GM21360 (cell line): Measurements from ENCODE around the gene HOTAIR.

Experiments used
- ATAC-seq: cut with Tn5 transposase; IDR thresholded peaks from one replicate; pipeline ENCODE4 v1.9.1; 2021; ENCODE audit warnings: mild to moderate bottlenecking, moderate library complexity; ENCODE audit not compliant: unreplicated experiment

The HOTAIR gene

DNA sequence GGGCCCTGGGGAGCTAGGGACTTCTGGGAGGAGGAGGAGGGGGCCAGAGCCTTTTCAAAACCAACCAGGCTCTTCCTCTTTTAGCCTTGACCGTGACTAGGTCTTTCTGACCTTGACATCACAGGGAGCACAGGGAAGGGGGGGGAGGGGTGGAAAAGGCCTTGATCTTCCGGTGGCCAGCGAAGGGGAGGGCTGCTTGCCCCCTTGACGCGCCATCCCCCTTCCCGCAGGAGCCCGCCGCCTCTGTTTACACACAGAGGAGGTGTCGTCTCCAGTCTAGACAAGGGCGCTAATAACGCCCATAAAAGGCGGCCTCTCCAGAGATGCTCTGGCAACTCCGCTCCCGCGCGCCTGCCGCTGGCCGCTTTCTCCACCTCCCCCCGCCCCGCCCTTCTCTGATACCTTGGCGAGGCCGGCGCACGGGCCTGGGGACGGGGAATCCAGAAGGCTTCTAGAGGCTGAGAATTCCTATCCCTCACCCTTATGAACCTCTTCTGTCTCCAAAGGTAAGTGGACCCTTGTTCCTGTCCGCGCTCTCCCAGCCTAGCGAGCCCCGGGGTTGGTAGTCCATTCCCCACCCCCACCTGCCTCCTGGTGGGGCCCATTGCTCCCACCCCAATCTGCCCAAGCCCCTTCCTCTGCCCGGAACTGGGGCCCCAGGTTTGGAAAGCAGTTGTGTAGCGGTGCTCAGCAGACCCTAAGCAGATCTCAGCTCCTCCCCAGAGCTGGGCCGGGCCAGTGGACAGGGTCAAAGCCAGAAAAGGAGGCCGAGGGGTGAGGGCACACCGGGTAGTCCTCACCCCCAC, 24.9 kb downstream of the HOTAIR start:
- ATAC-seq, result no peak

DNA sequence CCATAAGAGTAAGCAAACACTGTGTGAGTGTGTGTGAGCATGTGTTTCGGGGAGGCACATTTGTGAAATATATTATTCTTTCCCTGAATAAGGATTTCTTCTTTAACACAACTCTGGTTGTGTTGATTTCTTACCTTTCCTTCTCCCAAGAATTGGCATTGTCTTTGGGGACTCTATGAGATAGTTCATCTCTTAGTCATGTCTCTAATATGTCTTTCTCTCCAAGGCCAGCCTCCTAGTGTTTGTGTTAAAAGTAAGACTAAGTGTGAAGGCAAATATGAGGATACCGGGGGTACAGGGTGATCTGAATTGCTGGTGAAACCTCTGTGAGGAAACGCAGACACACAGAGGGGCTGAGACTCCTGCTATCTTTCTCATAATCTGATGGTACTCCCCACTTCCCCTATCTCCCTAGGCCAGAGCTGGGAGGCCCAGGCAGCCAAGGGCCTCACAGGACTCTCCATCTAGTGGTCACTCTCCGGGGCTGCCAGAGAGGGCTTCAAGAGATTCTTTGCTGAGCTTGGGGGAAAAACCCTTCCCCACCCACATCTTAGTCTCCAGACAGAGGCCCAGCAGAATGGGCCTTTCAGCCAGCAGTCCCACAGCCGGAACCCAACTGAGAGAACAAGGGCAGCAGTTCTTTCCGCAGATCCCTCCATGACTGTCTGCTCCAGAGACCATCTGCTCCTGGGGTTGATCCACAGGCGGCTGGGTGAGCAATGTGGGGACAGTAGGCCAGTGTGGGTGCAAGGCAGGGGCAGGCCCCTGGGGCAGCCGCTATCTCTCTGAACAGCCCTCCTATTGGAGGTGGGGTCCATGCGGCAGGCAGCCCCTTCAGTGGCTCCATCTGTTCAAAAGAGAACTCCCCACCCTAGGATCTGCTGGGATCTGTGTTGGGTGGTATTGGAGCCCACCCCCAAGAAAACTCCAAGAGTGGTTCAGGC, 25.8 kb downstream of the HOTAIR start:
- ATAC-seq, result no peak

DNA sequence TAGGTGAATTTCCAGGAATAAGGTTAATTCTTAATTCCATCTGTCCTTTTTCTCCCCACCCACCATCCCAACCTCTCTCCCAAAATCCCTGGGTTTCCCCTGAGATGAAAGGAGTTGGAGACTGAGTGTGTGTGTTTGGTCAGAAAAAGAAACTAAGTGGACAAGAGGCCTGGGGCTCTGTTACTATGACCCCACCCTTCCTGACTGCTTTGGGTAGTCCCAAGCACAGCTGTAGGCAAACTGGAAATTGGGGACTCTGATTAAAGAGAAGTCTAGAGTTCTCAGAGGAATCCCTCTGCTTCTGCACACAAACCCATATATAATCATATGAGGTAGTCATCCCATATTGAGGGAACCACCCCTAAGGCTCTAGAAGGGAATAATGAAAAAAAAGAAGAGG, 27.0 kb downstream of the HOTAIR start:
- no peak for ATAC-seq

DNA sequence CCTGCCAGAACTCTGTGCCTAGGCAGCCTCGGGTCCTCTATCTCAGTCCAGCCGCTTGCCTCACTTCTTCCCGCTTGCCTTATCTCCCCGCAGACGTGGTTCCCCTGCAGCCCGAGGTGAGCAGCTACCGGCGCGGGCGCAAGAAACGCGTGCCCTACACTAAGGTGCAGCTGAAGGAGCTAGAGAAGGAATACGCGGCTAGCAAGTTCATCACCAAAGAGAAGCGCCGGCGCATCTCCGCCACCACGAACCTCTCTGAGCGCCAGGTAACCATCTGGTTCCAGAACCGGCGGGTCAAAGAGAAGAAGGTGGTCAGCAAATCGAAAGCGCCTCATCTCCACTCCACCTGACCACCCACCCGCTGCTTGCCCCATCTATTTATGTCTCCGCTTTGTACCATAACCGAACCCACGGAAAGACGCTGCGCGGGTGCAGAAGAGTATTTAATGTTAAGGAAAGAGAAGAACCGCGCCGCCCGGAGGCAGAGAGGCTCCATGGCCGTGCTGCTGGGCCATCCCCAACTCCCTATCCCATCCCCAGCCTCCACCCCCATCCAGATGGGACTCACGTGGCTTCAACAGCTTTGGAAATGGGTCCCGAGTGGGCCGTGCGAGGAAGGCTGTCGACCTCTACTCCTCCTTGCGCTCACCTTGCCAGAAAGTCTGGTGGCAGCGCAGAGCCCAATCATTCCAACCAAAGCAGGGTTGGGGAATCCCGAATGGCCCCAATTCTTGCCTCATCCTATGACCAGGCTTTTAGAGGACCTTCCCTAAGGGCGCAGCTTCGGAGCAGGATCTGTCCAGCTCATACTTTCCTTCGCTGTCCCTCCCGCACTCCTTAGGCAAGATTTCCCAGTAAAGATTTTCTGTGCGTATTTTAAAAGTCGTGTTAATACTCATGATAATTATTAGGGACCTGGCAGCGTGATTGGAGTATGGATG, 29.6 kb downstream of the HOTAIR start:
- ATAC-seq, result no peak

DNA sequence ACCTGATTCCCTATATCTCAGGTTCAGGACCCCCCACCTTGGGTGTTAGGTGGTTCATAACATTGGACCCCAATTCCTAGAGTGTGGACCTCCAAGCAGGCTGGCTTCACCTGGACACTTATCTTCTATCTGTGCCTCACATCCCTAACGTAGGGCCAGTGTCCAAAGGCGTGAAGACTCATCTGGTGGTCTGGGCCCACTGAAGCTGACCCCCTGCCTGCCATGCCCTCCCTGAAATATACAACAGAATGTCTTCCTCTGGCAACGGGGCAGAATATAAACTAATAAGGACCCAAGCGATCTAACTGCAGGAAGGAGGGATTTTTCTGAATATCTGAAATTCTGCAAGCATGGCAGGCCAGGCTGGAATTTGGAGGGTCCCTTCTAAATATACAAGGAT, 30.5 kb downstream of the HOTAIR start:
- no peak for ATAC-seq

DNA sequence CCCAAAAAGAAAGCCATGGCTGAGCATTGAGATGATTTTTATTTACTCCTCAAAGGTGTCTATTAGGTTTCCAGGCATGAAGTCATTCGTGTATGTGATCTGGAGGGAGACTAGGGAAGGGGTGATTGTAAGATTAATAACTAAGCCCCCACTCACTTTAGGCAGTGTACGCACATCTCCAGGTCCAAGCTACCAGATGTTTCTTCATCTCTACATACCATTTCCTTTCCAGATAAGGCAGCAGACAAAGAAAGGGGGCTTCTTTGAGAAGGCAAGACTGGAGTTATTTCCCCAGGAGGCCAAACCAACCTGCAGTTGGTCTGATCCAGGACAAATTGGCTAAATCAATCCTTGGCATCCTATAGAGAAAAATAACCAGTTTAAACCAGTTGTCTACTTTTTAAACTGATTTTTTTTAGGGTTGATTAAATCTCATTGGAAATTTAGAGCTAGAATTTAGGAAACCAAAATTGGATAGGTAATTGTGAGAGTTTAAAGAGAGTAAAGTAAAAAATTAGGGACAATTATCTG, 32.2 kb downstream of the HOTAIR start:
- ATAC-seq, result no peak

DNA sequence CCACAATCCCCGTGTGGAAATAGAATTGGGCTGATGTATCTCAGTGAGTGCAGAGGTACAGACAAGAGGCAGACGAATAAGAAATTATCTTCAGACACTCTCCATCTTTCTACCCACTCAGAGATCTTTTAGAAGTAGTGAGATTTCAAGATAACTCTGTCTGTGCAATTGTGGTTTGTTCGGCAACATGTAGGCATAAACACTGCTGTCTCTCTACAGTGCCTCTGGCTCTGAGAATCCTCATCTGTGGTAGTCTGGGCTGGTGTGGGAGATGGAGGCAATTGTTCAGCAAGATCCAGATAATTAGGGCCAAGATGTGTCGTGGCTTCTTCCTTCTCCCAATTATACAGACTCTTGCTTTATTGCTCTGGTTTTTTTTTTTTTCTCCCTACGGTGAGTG, 33.0 kb downstream of the HOTAIR start:
- ATAC-seq, result no peak

DNA sequence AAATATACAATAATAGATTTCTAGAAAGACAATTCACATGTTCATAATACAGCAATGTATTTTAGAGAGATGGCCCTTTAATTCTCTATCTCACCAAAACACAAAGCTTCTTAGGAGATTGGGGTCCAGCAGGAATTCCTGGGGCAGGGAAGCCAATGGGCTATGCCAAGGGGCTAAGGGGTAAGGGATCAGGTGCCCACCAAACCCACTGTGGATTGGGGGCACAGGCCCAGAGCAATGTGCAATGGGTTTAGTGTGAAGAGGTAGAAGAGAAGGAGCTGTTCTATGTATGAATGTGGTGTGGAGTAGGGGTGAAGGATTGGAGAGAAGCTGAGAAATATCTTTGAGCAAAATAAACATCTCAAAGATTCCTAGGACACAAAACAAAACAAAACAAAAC, 33.6 kb downstream of the HOTAIR start:
- ATAC-seq, result no peak

DNA sequence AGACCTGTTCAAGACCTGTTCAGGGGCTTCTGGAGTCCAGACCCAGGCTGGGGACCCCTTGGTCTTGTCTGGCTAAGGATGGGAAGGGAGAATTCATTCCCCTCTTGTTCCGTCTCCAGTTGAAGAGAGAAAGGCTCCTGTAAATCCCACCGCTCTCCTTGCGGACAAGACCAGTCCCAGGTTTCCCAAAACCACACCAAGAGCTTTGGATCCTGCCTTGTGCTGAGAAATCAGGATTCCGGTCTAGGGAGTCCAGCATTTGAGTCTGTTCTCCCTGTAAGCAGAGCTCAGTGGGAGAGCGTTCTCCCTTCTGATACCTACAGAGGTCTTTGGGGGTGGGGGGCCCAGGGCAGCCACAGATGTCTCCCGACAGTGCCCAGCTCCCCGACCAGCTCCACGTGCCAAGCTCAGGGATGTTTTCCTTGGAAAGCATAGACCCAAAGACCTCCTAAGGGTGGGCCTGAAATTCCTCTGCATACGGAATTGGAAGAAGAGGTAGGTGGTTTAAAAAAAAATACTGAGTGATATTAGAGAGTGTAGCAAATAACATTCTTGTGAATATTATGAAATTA, 34.2 kb downstream of the HOTAIR start:
- no peak for ATAC-seq

DNA sequence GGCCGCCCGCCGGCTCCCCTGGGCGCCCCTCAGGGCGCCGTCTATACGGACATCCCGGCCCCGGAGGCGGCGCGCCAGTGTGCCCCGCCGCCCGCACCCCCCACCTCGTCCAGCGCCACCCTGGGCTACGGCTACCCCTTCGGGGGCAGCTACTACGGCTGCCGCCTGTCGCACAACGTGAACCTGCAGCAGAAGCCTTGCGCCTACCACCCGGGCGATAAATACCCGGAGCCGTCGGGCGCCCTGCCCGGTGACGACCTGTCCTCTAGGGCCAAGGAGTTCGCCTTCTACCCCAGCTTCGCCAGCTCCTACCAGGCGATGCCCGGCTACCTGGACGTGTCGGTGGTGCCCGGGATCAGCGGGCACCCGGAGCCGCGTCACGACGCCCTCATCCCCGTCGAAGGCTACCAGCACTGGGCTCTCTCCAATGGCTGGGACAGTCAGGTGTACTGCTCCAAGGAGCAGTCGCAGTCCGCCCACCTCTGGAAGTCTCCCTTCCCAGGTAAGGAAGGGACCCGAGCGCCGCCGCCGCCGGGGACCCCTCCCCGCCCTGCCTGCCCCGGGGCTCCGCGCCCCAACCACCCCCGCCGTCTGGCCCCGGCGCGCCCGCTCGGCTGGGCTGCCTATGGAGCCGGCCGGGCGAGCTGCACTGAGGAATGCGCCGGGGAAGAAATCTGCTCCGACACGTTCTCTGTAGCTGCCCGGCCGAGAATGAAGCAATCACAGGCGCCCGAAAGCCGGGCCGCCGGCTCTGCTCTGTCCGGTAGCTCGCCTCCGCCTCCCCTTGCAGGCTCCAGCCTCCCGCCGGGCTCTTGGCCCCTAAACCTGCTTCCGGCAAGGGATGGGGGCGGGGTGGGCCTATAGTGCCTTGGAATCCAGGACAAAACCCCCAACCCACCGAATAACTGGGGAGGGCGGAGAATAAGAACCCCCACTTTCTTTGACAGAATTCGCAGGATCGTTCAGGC, 35.3 kb downstream of the HOTAIR start:
- no peak for ATAC-seq

DNA sequence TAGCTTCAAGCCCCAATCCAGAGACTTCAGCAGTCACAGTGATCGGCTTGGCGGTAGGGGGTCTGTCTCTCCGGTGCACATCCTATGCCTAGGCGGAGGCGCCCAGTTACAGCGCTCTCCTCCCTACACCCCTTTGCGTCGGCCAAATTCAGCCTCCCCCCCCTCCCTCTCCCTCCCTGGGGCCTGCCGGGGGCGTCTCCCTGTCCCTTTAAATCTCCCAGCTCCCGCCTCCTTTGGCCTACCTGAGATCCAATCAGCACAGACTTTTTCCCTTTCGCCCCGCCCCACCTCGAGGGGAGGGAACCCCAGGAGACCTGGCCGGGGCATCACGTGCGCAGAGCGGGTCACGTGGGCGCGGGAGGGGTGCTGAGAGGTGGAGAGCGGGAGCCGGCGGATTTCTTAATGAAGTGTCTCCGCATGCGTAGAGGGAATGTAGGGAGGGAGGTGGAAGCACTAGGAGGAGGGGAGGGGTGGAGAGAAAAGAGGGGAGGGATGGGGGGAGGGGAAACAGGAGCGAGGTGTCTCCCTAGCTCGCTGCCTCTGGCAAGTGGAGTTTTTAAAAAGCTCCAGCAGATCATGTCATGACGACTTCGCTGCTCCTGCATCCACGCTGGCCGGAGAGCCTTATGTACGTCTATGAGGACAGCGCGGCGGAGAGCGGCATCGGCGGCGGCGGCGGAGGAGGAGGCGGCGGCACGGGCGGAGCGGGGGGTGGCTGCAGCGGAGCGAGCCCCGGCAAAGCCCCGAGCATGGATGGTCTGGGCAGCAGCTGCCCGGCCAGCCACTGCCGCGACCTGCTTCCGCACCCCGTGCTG, 36.2 kb downstream of the HOTAIR start, which contains the start of gene HOXC13:
HOXC13 (plus strand) TSS at position 506 of the 815 bp plus-strand sequence; CDS start at position 582, 76 bp downstream.
- ATAC-seq, result no peak

DNA sequence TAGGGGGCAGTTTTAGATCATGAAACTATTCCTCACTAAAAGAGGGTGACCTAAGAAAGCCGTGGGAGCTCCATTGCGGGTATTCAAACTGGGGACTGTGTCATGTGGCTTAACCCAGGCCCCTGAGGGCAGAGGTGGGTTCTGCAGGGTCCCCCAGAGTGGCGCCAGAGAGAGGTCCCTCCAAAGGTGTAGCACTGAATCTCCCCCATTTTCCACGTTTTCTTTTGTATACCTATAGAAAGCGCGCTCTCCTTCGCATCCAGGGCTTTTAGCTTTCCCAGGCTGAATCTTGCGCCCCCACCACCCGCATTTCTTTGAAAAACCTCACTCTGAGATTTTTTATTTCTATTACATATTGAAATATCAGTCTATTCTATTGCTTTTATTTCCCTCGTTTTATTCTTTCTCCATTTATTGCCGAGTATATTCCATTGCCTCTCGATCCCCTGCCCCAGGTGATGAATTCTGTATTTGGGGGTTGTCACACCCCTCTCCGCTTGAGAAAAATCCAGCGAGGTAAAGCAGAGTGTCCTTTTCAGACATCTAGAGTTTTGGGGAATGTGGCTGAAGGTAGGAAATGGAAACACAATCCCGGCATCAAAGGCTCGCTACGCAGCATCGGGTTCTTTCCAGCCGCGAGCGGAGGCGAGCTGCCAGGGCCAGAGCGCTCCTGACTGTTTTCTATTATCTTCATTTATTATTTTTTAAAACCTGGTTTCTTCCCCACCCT, 37.0 kb downstream of the HOTAIR start:
- ATAC-seq, result no peak

DNA sequence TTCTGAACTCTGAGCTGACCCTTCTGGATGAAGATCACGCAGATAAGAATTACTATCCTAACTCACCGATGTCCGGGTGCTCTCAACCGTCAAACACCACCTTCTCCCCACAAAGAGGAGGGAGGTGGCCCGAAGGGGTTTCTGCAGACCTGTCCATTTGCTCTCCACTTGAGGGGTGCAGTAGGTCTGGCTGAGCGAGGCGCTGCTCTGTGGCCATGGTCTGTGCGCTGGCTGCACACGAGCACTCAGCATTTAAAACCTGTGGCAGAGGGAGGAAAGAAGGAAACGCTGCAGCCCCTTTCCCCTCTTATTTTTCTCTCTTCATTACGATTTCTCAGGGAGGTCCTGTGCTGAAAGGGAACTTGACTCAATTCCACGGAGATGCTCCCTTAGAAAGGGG, 37.7 kb downstream of the HOTAIR start:
- no peak for ATAC-seq

DNA sequence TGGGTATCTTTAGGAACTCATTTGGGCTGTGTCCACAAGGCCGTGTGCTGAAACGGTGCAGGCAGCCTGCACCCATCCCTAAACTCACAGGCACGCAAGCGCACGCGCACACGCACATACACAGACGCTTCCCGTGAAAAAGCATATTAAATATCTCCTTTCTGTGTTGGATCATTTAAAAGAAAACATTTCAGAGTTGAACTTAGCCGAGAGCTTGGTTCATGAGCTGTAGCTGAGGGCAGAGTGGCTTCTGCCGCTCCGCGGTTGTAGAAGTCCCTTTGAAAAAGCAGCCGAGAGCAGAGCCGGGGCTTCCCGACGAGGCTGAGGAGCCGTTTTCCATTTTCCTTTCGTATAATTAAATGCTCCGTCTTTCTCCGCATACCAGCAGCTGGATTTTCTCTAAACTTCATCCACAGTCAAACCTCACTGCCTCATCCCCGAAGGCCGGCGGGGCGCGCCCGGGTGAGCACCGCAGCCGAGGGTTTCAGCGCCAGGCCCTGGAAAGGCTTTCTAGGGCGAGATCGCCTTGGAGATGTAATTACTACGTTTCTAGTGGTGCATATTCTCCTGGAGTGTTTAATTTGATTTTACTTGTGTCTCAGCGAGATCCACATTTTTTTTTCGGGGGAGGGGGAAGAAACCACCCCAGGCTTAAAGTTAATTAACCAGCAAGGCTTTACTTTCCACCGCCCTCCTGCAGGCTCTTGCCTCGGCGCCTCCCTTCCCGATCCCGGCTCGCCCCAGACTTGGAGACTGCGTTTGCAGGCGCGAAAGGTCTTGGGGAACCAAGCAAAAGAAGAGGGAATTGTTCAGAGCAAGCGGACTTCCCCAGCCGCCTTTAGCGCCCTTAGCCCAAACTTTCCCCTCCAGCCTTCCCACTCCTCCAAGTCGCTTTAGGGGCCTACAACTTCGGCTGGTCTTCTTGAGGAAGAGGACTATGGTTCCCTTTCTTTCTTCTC, 39.1 kb downstream of the HOTAIR start:
- ATAC-seq, result no peak

DNA sequence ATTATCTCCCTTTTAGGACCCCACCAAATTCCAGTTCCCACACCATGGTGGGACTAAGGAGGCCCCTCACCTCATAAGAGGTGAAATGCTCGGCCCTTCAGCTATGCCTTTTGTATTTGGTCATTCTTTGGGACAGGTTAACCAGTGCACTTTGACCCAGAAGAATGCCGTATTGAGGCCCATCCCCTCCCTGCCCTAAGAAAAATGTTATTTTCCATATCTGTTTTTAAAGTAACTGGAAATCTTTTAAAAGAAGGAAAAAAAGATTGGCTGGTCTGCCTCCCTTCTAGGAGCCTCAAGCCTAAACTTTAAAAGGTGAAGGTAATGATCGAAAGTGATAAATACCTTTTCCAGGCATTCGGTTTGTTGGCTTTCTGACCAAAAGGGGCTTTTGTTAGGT, 41.8 kb downstream of the HOTAIR start:
- ATAC-seq, result no peak

DNA sequence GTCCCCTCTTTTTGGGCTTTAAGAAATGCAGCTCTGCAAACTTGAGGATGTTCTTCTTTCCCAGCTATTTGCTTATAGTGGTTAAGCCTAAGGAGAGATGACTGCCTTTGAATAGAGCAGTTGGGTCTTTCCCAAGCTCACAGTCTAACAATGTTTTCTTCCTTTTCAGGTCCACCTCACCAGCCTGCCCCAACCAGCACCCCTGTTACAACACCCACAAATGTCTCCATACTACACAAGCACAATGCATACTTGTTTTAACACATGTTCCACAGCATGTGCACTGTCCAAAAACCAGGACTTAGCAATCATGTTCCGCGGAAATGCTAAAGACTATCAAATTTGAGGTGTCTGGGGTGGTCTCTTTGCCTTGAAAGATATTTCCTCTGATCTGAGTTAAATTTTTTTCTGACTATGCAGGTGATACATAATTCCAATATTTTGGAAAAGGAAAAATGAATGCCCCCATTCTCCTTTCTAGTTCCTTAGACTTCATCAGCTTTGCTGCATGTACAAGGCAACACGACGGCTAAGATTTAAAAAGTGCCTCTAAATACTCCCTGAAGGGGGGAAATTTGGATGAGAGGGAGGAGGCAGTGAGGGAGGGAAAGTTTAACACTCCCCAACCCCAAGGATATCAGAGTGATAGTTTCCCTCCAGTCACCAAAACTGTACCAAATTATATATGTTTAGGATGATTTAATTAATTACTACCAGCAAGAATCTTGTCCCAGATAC, 42.7 kb downstream of the HOTAIR start:
- no peak for ATAC-seq
